Measurements from ENCODE around the gene CD53.
"Not testable (repeated sequence)": the region's sequence is repeated elsewhere in the genome, so short reads cannot be mapped to it uniquely, and the experiment has no call there.

The CD53 gene, protein sequence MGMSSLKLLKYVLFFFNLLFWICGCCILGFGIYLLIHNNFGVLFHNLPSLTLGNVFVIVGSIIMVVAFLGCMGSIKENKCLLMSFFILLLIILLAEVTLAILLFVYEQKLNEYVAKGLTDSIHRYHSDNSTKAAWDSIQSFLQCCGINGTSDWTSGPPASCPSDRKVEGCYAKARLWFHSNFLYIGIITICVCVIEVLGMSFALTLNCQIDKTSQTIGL

DNA sequence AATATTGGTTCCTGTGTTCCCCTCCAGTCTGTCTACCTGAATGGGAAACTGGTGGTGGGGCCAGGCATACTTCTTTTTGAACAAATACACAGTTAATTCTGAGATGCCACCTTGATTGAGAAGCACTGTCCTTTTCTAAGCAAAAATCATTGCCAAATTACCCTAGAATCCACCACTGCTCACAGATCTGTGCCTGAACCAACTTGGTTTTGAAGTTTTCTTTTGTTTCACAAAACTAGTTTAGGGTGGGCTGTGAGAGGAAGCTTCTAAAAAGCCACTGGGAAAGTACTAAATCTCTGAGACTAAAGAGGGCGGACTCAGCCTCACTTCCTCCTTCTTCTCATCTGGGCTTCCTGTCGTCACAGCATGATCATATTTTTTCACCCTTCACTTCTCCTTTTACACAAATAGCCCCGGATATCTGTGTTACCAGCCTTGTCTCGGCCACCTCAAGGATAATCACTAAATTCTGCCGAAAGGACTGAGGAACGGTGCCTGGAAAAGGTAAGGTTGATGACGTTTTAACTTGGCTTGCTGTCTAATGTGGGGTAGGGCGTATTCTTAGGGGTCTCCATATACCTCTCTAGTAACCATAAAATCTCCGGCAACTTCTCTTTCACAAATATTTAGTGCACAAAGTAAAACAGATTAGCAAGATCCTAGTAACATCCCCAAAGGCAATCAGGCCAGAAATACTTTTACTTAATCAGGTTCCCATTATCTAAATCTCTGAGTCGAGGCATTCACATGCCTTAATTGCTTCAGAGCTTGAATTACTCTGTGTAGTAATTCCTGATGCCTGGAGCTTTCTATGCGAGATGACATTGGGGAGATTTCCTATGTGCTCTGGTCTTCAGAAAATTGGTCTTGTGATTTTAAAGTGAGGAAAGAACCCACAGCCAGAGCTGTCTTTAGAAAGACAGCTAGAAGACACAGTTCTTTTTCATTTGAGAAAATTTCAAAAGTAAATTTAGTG is at the start of gene CD53:
Gene CD53, plus strand, starts transcription at position 404 of the 976 bp plus-strand sequence. CDS start 18,261 bp downstream, outside the sequence.
- no peak for DNase-seq

DNA sequence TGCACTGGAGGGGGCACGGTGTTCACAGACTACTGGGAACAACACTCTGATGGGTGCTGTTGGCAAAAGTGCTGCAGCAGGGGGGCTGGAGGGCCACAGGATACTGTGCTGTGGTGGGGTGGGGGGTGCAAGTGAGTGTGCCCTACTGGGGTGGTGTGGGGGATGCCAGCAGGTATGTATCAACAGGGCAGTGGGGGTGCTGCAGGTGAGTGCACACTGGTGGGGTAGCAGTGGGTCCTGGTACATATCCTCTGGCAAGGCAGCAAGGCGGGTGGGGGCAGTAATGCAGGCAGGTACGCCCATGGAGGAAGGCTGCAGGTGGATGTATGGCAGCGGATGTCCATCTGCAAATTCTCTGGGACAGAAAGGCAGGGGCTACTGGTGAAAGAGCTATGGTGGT is 48.8 kb upstream of the CD53 start:
- no peak for DNase-seq

DNA sequence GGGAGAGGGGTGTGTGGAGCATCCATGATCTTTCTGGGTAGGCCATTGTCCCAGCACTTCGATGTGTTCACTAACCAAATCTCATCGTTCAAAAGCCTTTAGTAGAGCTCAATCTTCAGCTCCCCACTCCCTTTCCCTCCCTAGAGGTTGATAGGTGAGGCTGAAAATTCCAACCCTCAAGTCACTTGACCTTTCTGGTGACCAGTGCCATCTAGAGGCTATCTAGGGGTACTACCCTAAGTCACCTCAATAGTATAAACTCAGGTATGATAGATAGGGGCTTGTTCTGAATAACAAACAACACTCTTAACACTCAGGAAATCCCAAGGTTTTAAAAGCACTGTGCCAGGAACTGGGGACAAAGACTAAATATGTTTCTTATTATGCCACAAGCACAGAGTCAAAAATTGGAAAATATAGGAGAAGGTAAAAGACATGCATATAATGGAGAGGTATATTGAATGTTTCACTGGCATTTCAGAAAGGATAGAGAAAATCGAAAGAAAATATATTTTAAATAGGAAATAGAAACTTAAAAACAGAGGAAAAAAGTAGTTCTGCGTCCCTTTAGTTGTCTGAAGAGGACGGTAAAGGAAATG is 42.9 kb upstream of the CD53 start:
- DNase-seq, result peak; percentile 35

DNA sequence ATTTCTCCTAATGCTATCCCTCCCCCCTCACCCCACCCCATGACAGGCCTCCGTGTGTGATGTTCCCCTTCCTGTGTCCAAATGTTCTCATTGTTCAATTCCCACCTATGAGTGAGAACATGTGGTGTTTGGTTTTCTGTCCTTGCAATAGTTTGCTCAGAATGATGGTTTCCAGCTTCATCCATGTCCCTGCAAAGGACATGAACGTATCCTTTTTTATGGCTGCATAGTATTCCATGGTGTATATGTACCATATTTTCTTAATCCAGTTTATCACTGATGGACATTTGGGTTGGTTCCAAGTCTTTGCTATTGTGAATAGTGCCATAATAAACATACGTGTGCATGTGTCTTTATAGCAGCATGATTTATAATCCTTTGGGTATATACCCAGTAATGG is 39.2 kb upstream of the CD53 start:
- not testable (repeated sequence) for DNase-seq

DNA sequence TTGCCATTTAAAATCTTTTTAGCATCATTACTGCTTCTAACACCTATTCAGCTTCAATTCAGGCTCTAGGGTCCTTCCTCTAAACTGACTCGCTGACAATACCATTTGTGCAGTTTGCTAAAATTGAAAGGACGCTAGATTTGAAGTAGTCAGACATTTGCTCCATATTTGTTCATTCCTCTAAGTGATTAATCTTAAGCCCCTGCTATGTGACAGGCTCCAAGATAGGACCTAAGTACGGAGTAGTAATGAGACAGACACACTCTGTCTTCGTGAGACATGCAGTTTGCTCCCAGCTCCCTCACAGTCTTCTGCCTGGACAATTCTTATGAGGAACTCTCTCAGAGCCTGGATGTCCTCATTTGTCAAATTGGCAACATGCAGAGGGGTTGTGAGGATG is 26.1 kb upstream of the CD53 start:
- no peak for DNase-seq

DNA sequence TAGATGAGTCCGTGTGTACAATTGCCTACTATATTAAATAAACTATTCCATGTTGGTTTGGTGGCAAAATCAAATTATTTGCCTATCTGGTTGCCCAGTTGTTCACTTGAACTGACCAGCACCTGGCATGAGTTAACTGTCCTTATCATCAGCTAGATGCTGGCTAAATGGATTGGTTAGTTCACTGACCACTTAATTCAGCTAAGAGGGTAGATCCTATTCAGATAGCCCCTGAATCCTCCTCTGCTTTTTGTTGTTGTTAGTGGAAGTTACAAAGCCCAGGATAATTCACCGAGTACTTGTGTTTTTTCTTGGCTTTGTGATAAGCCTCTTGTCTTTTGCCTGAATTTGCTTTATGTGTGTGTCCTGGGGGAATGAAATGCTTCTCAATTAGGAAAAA is 22.8 kb upstream of the CD53 start:
- DNase-seq, result no peak

DNA sequence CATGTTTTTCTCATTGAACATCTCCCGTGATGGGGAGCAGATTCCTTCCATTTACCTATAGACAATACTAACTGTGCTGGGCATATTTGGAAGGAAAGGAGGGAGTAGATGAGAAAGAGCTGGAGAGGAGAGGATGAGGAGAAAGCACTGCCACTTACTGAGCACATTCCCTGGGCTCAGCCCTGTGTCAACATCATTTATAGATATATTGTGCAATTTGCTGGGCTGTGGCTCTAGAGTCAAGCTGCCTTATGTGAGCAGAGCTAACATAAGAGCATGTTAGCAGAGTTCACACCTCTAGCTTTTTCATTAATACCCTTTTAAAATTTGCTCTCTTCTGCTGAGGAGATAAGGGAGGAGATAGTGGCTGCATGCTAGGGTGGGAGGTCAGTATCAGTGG is 22.3 kb upstream of the CD53 start:
- no peak for DNase-seq

DNA sequence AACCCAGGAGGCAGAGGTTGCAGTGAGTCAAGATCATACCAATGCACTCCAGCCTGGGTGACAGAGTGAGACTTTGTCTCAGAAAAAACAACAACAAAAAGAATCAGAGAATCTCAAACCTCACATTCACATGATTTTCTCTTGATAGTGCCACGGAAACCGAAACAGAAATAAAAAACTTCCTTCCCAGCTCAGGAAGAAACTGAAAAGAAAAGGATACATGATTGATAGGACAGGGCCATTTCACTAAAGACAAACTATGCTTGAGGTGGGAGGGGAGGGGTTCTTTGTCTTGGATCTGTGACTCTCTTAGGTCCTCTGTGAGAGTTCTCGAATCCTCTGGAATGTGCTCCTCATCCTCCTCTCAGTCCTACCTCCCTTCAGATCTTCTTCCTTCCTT is 19.8 kb upstream of the CD53 start:
- no peak for DNase-seq

DNA sequence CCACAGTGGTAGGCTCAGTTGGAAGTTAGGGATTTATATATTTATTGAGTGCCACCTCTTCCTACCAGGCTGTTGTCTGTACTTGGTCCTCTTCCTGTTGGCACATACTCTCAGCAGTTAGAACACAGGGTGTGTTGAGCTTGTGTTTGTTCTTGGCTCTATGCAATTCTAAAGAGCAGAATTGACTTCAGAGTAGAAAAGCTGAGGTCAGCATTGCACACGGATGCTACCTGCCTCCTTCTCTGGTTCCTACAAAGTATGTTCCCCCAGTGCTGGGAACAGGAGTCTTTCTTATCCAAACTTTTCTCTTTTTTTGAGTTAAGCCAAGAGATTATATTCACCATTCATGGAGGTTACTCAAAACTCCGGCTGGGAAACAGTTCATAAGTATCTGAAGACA is 16.5 kb upstream of the CD53 start:
- no peak for DNase-seq

DNA sequence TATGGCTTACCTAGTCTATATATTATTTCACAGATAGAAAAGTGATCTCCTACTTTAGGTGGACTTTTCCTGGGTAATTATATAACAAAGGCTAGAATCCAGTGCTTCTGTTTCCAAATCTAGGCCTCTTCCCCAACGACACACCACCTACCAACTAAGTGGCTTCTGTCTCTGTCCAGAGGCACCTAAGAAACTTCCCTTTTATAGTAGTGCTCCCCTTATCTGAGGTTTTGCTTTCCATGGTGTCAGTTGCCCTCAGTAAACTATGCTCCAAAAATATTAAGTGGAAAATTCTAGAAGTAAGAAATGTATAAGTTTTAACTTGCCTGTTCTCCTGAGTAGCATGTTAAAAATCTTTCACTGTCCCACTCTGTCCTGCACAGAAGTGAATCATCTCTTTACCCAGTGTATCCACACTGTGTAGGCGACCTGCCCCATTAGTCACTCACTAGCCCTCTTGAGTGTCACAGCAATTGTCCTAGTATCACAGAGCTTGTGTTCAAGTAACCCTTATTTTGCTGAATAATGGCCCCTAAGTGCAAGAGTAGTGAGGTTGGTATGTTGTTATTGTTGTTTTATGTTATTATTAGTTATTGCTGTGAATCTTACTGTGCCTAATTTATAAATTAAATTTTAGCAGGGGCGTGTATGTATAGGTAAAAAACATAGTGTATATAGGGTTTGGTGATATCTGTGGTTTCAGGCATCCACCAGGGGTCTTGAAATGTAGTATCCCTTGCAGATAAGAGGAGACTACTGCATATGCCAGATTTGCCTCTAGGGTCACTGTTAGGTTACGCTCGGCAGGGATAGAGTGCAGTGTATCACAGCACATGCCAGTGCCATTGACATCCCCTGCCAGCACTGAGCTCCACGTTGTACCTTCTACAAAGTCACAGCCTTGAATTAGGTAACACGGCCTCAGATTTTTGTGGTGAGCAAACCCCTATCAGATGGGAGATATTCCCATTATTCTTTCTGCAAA is 14.7 kb upstream of the CD53 start:
- no peak for DNase-seq

DNA sequence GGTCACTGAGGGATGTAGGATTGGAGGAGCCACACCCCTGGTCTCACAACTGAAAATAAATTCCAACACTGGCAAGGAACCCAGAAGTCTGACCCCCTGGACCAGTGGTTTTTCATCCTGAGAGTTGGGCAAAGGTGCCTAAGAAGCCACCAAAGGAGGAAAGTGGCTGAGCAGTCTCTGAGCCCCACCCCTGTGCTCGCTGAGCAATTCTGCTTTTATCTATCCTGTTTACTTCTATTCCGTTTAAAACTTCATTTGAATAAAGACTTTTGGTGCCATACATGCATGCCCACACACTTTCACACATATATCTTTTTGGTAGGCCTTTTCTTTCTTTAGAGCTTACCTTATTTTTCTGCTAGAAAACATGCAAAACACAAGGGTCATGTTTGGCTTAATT is 13.9 kb upstream of the CD53 start:
- no peak for DNase-seq

DNA sequence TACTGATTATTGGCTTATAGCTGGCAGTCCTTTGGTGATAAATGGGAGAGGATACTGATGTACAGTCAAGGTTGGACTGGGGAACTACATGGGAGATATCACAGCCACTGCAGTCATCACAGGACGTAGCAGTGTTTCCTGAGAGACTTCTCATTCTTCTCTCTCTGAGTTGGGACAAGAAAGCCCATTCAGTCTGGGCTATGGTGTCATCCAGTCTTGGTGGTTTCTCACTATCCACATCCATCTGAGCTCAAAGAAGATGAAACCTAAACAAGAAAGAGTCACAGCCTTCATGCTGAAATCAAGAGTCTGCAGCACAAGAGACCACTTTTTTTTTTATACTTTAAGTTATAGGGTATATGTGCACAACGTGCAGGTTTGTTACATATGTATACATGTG is 12.8 kb upstream of the CD53 start:
- DNase-seq, result no peak

DNA sequence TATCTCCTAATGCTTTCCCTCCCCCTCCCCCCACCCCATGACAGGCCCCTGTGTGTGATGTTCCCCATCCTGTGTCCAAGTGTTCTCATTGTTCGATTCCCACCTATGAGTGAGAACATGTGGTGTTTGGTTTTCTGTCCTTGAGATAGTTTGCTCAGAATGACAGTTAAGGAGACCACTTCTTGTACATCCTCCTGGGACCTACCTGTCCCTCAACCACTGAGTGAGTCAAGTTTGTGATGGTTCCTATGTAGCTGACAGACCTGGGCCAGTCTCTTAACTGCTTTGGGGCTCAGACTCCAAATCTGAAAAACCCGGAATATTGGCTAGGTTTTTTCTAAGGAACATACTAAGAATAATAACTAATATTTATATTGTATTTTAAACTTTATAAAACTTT is 12.3 kb upstream of the CD53 start:
- DNase-seq, result not testable (repeated sequence)

DNA sequence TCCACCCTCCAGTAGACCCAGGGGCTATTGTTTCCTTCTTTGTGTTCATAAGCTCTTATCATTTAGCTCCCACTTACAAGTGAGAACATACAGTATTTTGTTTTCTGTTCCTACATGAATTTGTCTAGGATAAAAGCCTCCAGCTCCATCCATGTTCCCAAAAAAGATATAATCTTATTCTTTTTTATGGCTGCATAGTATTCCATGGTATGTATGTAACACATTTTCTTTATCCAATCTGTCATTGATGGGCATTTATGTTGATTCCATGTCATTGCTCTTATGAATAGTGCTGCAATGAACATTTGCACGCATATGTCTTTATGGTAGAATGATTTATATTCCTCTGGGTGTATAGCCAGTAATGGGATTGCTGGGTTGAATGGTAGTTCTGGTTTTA is 11.0 kb upstream of the CD53 start:
- not testable (repeated sequence) for DNase-seq

DNA sequence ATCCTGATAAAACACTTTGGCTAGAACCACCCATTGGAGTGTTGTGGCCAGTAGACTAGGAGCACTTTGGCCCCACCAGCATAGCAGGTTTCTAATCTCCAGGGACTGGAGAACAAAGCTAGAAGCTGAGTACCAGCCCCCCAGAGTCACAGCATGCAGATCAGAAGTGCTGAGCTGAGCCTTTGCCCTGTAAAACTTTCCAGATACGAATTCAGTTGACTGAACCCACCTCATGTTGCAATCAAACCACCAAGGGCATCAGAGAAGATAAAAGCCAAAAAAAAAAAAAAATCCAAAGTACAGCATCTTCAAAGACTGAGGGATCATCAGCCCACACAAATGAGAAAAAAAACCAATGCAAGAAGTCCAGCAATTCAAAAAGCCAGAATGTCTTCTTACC is 8.7 kb upstream of the CD53 start:
- no peak for DNase-seq

DNA sequence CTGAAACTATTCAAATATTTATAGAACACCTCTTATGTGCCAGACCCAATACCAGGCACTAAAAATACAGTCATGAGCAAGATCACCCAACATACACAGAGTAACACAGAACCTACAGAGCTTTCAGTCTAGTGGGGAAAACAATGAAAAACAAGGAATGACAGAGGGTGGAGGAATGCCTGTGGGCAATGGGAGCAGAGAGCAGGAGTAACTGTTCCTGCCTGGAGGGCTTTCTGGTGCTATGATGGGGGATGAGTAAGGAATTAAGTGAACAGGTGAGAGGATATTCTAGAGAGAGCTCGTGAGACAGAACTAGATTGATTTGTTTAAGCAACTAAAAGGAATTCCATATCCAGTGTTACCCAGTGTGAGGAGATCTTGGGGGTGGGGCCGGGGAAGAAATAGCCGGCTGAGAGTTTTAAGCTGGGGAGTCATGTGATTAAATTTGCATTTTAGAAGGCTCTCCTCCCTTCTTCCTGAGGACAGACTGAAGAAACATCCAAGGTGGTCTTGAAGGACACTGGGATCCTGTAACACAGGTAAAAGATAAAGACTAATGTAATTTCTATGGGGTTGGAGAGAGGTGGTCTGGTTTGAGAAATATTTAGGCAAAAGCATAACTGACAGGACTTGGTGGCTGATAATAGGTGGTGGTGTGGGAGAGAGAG is 2.1 kb upstream of the CD53 start:
- no peak for DNase-seq

DNA sequence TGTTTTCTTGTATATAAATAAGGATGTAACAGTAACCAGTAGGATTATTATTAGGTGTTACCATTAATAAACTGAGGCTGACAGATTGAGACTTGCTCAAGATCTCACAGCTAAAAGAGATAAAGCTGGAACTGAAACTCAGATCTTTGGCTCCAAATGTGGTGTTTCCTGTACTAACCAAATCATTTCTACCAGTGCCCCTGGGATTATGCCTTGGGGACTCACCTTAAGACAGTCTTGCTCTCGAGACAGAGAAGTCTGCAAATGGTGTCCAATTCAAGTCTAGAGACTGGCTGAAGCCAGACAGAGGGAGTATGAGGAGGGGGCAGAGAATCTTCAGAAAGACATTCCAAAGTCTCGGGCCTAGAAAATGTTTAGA is 593 bp upstream of the CD53 start:
- DNase-seq, result no peak

DNA sequence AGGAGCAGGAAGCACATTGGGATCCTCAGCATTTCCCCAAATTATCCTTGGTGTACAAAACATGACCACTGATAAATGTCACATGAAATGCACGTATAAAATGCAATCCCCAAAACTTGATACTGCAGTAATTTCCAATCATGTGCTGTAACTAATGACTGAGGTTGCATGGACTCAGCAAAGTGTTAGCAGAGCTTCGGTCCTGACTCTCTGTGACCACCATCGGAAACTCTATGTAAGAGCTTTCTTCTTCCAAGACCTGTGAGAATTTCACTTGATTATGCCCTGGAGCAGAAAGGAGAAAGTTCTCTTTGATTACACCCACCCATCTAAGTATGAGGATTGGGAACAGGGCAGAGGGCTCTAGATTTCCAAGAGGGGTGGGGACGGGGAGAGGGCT is 908 bp downstream of the CD53 start:
- DNase-seq, result no peak

DNA sequence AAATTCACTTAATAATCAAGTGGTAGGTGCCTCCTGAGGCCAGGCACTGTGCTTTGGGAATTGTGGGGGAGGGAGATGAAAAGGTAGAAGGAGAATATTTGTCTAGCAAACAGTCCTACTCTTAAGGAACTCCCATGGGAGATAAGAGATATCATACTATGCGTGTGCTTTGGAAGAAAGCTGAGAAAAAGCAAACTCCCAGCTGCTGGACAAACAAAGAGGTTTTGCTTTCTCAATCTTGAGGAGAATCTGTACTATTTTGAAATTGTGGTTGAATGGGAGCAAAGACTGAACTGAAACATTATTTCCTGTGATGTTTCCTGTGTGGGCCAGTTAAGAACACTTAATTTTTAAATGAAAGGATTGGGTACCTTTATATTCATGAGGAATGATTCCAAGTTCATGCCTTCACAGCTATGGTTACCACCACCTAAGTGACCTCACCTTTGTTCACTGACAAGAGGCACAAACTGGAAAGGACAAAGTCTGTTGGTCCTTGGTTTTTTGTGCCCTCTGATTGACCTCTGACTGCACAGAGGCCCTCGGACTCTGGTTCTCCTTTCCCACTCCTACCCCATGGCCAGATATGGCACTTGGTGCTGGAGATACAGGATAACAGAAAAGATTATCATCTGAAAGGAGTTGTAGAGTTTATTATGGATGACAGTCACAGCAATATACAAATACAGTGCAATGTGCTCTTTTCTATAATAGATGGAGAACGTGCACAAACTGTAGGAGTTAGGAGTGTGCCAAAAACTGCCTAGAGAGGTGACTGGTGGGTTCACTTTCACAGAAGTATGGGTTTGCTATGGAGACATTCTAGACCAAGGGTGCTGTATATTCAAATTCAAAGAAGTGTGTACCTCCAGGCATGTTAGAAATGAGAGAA is 1.6 kb downstream of the CD53 start:
- DNase-seq, result no peak

DNA sequence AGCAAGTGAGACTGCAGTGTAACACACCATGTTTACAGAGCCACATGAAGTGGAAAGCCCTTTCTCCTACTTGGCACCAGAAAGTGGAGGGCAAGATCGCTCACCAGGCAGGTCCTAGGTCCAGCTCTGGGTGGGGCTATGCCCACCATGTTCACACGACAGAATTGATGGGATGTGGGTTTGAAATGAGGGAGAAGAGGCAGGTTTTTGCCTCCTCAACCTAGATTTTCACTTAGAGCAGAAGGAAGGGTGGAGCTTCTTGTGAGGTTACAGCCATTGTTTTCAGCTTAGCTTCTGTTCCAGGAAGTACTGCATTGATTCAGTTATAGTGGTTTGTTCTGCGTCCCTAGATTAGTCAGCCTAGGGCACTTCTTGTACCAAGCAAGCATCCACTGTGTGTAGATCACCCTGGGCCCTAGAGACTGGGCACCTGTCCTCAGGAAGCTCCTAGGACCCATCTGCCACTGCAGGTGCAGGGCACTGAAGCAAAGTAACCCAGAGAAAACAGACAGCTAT is 2.3 kb downstream of the CD53 start:
- no peak for DNase-seq

Data from NCI-H1694 (cell line).